Naive thymus-derived CD8-positive, alpha-beta T cell (primary cell): Measurements from ENCODE around the gene GRM2. TPM values are rescaled to one million over a fixed set of nuclear protein-coding genes. Genes with fewer than 3 reads are reported as not detected.
"Not testable (repeated sequence)": the region's sequence is repeated elsewhere in the genome, so short reads cannot be mapped to it uniquely, and the experiment has no call there.

Experiments used
- ATAC-seq, 2 donors: fragments of 150-1000 bp; cut with Tn5 transposase in 1 of 2; sonication (Bioruptor Pico), chemical (Tn5 transposase) in 1 of 2; 1 replicate in 1 of 2; 2 replicates in 1 of 2; pipeline ENCODE4 v1.10.0; 2021; ENCODE audit warnings: mild to moderate bottlenecking in 2 of 2, moderate library complexity in 2 of 2
- POLR2A ChIA-PET: fragments of 350-600 bp; sonication (Branson Sonifier 250); formaldehyde crosslinking; loops from one replicate; lab custom pipeline; 2021; ENCODE audit warnings: antibody characterized with exemption; lab: Charles Lee
- DNase-seq, 10 donors: peaks; one replicate each; pipeline versions ENCODE4 v3.0.0 to v3.0.0-alpha.2; 2020 to 2022
- H3K27ac Mint-ChIP-seq, 10 donors: one replicate each; pipeline ENCODE4 v1.8.0; 2020 to 2022; ENCODE audit warnings: mild to moderate bottlenecking in 10 of 10, mixed read lengths in 10 of 10, moderate library complexity in 4 of 10, inconsistent platforms in 1 of 10
- H3K27me3 Mint-ChIP-seq, 5 donors: one replicate each; pipeline ENCODE4 v1.8.0; 2021 to 2022; ENCODE audit warnings: mixed read lengths in 5 of 5
- H3K36me3 Mint-ChIP-seq, 3 donors: one replicate each; pipeline ENCODE4 v1.8.0; 2020 to 2022; ENCODE audit warnings: mixed read lengths in 3 of 3, mild to moderate bottlenecking in 2 of 3, inconsistent platforms in 1 of 3
- H3K4me1 Mint-ChIP-seq, 4 donors: one replicate each; pipeline ENCODE4 v1.8.0; 2021 to 2022; ENCODE audit warnings: mixed read lengths in 4 of 4
- H3K4me3 Mint-ChIP-seq, 10 donors: one replicate each; pipeline ENCODE4 v1.8.0; 2020 to 2022; ENCODE audit warnings: mild to moderate bottlenecking in 10 of 10, mixed read lengths in 10 of 10, moderate library complexity in 6 of 10, inconsistent platforms in 1 of 10
- H3K9me3 Mint-ChIP-seq, 9 donors: one replicate each; pipeline ENCODE4 v1.8.0; 2020 to 2022; ENCODE audit warnings: mixed read lengths in 9 of 9, mild to moderate bottlenecking in 3 of 9, inconsistent platforms in 1 of 9, moderate library complexity in 1 of 9
- polyA plus RNA-seq, 3 donors: library from polyadenylated mRNA; unstranded; fragments of 300-500 nt; fragmentation: Illumina TruSeq; gene quantifications; one replicate each; pipeline ENCODE4 v1.2.3, GENCODE V29; 2021
- total RNA-seq, 8 experiments: library from RNA in 2 of 8; stranded (reverse) in 2 of 8; gene quantifications; one replicate each; pipeline ENCODE4 v1.2.3 and lab custom pipeline; 2021 to 2026

GRM2 gene
- total and polyA plus RNA-seq, 5 experiments from 2014 or later = 0.09 to 5.0 (median 2.9) TPM; not detected in 2

GRCh38 chr3:51739110-51739509 is 32.2 kb downstream of the GRM2 start:
- DNase-seq (no peak), ATAC-seq (no peak)
- H3K27ac Mint-ChIP-seq = no peak overlapping the region
- peaks cover 9 to 16% (median 12%) of the 10 kb centered on the region in 4 donors for H3K4me1 Mint-ChIP-seq
- H3K27me3 Mint-ChIP-seq = peaks cover 3 to 14% (median 10%) of the 10 kb centered on the region in 5 donors
- POLR2A ChIA-PET = no interaction called here
- no peaks in the 10 kb centered on the region for H3K9me3 Mint-ChIP-seq
- no peak overlapping the region for H3K4me3 Mint-ChIP-seq
- H3K36me3 Mint-ChIP-seq = no peaks in the 10 kb centered on the region

- H3K4me3 Mint-ChIP-seq, H3K27ac Mint-ChIP-seq, H3K36me3 Mint-ChIP-seq, H3K9me3 Mint-ChIP-seq, DNase-seq, ATAC-seq, POLR2A ChIA-PET, H3K4me1 Mint-ChIP-seq: not testable (repeated sequence)
- peaks cover 1 to 14% (median 7%) of the 10 kb centered on the region in 5 donors for H3K27me3 Mint-ChIP-seq
Measured at GRCh38 chr3:51742320-51742719, 35.5 kb downstream of the GRM2 start.

DNA sequence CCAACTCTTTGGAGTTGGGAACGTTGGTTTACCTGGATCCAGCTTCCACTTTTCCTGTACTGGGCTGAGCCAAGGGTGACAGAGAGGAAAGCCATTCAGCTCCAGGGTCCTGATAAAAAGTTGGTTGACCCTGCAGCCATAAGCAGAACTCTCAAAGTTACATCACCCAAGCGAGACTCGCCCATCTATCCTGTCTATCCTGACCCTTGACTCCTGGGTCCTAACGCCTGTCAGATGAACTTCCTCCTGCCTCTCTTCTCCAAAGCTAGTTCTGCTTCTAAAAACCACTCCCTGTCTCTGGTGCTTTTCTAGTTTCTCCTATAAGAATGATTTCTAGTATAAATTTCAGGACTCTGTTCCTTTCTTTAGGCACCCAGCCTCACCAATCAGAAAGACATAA is 36.1 kb downstream of the GRM2 start:
- DNase-seq, H3K27ac Mint-ChIP-seq, ATAC-seq, H3K4me1 Mint-ChIP-seq, H3K9me3 Mint-ChIP-seq, POLR2A ChIA-PET, H3K4me3 Mint-ChIP-seq, H3K36me3 Mint-ChIP-seq: not testable (repeated sequence)
- H3K27me3 Mint-ChIP-seq = peaks cover 0 to 12% (median 6%) of the 10 kb centered on the region in 5 donors

DNA sequence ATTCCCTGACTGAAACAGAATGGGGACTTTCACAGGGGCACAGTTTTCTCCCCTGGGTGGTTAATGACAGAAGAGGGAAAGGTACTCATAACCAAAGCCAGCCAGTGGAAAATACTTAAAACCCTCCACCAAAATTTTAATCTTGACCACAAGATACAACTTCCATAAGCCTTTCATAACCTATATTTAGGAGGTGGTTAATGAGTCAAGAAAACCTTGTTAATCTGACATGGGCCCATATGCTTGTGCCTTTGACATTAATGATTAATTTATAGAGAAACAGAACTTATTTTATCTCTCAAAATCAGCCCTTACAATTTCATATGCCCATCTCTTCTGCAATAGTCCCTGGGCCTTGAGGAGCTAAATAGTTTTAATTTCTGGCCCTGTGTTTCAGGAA is 41.0 kb downstream of the GRM2 start:
- POLR2A ChIA-PET = no interaction called here
- H3K9me3 Mint-ChIP-seq = no peaks in the 10 kb centered on the region

GRCh38 chr3:51748327-51748726 is 41.5 kb downstream of the GRM2 start:
- POLR2A ChIA-PET = no interaction called here
- Mint-ChIP-seq H3K9me3 (no peaks in the 10 kb centered on the region), H3K27me3 (no peaks in the 10 kb centered on the region), H3K27ac (no peak overlapping the region), H3K4me3 (no peak overlapping the region), H3K36me3 (no peaks in the 10 kb centered on the region), H3K4me1 (peaks cover 5 to 13% (median 7%) of the 10 kb centered on the region in 4 donors)
- DNase-seq = no peak
- ATAC-seq = no peak

More for the DNA sequence above, 41.0 kb downstream of the GRM2 start:
- no peaks in the 10 kb centered on the region for H3K36me3 Mint-ChIP-seq
- no peaks in the 10 kb centered on the region for H3K27me3 Mint-ChIP-seq
- no peak overlapping the region for H3K4me3 Mint-ChIP-seq
- DNase-seq (no peak), ATAC-seq (no peak)
- H3K27ac Mint-ChIP-seq = no peak overlapping the region
- H3K4me1 Mint-ChIP-seq = peaks cover 7 to 13% (median 9%) of the 10 kb centered on the region in 4 donors

DNA sequence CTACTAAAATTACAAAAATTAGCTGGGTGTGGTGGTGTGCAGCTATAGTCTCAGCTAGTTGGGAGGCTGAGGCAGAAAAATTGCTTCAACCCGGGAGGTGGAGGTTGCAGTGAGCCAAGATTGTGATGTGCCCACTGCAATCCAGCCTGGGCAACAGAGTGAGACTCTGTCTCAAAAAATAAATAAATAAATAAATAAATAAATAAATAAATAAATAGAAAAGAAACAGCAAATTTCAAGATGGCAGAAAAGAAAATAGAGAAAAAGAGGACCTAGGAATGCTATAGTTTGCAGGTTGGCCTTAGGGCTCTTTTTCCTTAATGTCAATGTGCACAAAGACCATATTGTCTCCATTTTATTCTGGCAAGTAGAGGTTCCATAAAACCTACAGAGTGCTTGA is 44.0 kb downstream of the GRM2 start:
- ATAC-seq (no peak), DNase-seq (no peak)
- Mint-ChIP-seq H3K27ac (no peak overlapping the region), H3K4me3 (no peak overlapping the region), H3K4me1 (peaks cover 5 to 13% (median 7%) of the 10 kb centered on the region in 4 donors), H3K27me3 (peaks cover 0 to 4% (median 0%) of the 10 kb centered on the region in 5 donors), H3K36me3 (no peaks in the 10 kb centered on the region), H3K9me3 (peaks cover 0 to 6% (median under 1%) of the 10 kb centered on the region in 9 donors)
- POLR2A ChIA-PET = no interaction called here

GRCh38 chr3:51751287-51751686 is 44.4 kb downstream of the GRM2 start:
- Mint-ChIP-seq H3K4me3 (no peak overlapping the region), H3K27me3 (peaks cover 0 to 9% (median 1%) of the 10 kb centered on the region in 5 donors), H3K9me3 (peaks cover 0 to 10% (median 4%) of the 10 kb centered on the region in 9 donors), H3K27ac (no peak overlapping the region), H3K4me1 (peaks cover 5 to 13% (median 7%) of the 10 kb centered on the region in 4 donors), H3K36me3 (peaks cover 0 to 4% (median 0%) of the 10 kb centered on the region in 3 donors)
- ATAC-seq (no peak), DNase-seq (no peak)
- POLR2A ChIA-PET = no interaction called here

GRCh38 chr3:51753763-51754750 is 47.2 kb downstream of the GRM2 start:
- H3K9me3 Mint-ChIP-seq = peaks cover 0 to 17% (median 11%) of the 10 kb centered on the region in 9 donors
- POLR2A ChIA-PET, DNase-seq, H3K36me3 Mint-ChIP-seq, ATAC-seq, H3K4me3 Mint-ChIP-seq: not testable (repeated sequence)
- H3K4me1 Mint-ChIP-seq = peaks cover 5 to 13% (median 7%) of the 10 kb centered on the region in 4 donors
- H3K27me3 Mint-ChIP-seq = peaks cover 0 to 16% (median 1%) of the 10 kb centered on the region in 5 donors
- peak overlapping the region in 1 of 10 donors; percentile 29 for H3K27ac Mint-ChIP-seq

- ATAC-seq (no peak), DNase-seq (no peak)
- POLR2A ChIA-PET = no interaction called here
- Mint-ChIP-seq H3K36me3 (peaks cover 2 to 25% (median 6%) of the 10 kb centered on the region in 3 donors), H3K27ac (no peak overlapping the region), H3K27me3 (peaks cover 0 to 18% (median 5%) of the 10 kb centered on the region in 5 donors), H3K4me1 (peaks cover 0 to 2% (median 0%) of the 10 kb centered on the region in 4 donors), H3K4me3 (peak overlapping the region in 1 of 10 donors; percentile 47), H3K9me3 (peaks cover 1 to 48% (median 33%) of the 10 kb centered on the region in 9 donors)
Measured at GRCh38 chr3:51759203-51759602, 52.3 kb downstream of the GRM2 start.

Other genes starting within 250 kb of the GRM2 start
- gene DCAF1, start 207.1 kb upstream of the GRM2 start, total RNA-seq = 10 to 100 TPM; 36.4 TPM
- gene DCAF1, start 207.1 kb upstream of the GRM2 start, polyA plus RNA-seq = 10 to 100 TPM in 2 of 3 donors, 1 to 10 TPM in 1; 9.1 to 17.4 (median 10.7) TPM
- 10 to 100 TPM; 40.5 to 43.4 TPM for gene RAD54L2, start 168.3 kb upstream of the GRM2 start, total RNA-seq
- 10 to 100 TPM; 14.1 to 15.6 (median 14.7) TPM for gene RAD54L2, start 168.3 kb upstream of the GRM2 start, polyA plus RNA-seq
- gene TEX264, start 35.8 kb upstream of the GRM2 start, total RNA-seq = 10 to 100 TPM; 37.4 to 39.7 TPM
- 10 to 100 TPM; 84.5 to 95.7 (median 85.3) TPM for gene TEX264, start 35.8 kb upstream of the GRM2 start, polyA plus RNA-seq
- gene IQCF6, start 72.2 kb downstream of the GRM2 start, total RNA-seq = not detected
- gene IQCF6, start 72.2 kb downstream of the GRM2 start, polyA plus RNA-seq = not detected
- not detected for gene IQCF2, start 154.5 kb downstream of the GRM2 start, total RNA-seq
- gene IQCF2, start 154.5 kb downstream of the GRM2 start, polyA plus RNA-seq = not detected
- gene IQCF5, start 168.5 kb downstream of the GRM2 start, total RNA-seq = not detected
- not detected for gene IQCF5, start 168.5 kb downstream of the GRM2 start, polyA plus RNA-seq
- not detected for gene IQCF1, start 196.3 kb downstream of the GRM2 start, total RNA-seq
- not detected for gene IQCF1, start 196.3 kb downstream of the GRM2 start, polyA plus RNA-seq
- 10 to 100 TPM; 15.9 to 16.5 TPM for gene RRP9, start 234.8 kb downstream of the GRM2 start, total RNA-seq
- 10 to 100 TPM; 18.1 to 29.6 (median 19.6) TPM for gene RRP9, start 234.8 kb downstream of the GRM2 start, polyA plus RNA-seq
- gene PARP3, start 235.3 kb downstream of the GRM2 start, total RNA-seq = 10 to 100 TPM in 1 of 2 experiments, 1 to 10 TPM in 1; 9.7 to 11.7 TPM
- gene PARP3, start 235.3 kb downstream of the GRM2 start, polyA plus RNA-seq = 1 to 10 TPM; 4.6 to 9.0 (median 5.5) TPM
- not detected for gene GPR62, start 248.3 kb downstream of the GRM2 start, total RNA-seq
- gene GPR62, start 248.3 kb downstream of the GRM2 start, polyA plus RNA-seq = not detected